Right atrium auricular region (tissue), 2 donors: ENCODE results near the gene SIPA1L3. TPM values are rescaled to one million over a fixed set of nuclear protein-coding genes. Genes with fewer than 3 reads are reported as not detected.

Source experiments
- DNase-seq: peaks from one replicate; pipeline ENCODE4 v3.0.0-alpha.2; 2019; ENCODE audit warnings: low spot score
- H3K27ac ChIP-seq, 2 donors: fragments of 200-600 bp; sonication (generic); 1 replicate in 1 of 2; 2 replicates in 1 of 2; pipeline ENCODE4 v1.5.1; 2016 to 2019
- H3K27me3 ChIP-seq, 2 donors: fragments of 200-600 bp; sonication (generic); one replicate each; pipeline versions ENCODE4 v1.5.1 to v1.6.0; 2017 to 2019
- H3K36me3 ChIP-seq: fragments of 200-600 bp; sonication (generic); one replicate; pipeline ENCODE4 v1.5.1; 2016
- H3K4me1 ChIP-seq, 2 donors: fragments of 200-600 bp; sonication (generic); one replicate each; pipeline versions ENCODE4 v1.5.1 to v1.6.0; 2017 to 2019
- H3K4me3 ChIP-seq, 2 donors: fragments of 200-600 bp; sonication (generic); 1 replicate in 1 of 2; 2 replicates in 1 of 2; pipeline ENCODE4 v1.5.1; 2017 to 2019; ENCODE audit warnings: mild to moderate bottlenecking in 1 of 2, moderate library complexity in 1 of 2
- H3K9me3 ChIP-seq, 2 donors: fragments of 200-600 bp; sonication (generic); one replicate each; pipeline ENCODE4 v1.5.1; 2019
- CTCF ChIP-seq, 2 donors: fragments of 200-600 bp; sonication (generic); IDR thresholded peaks; one replicate each; pipeline ENCODE4 v1.5.1; 2019; ENCODE audit warnings: antibody characterized with exemption in 2 of 2
- total RNA-seq, 2 donors: library from RNA; depleted of rRNA; stranded (reverse); fragments of >200 nt; gene quantifications; one replicate each; pipeline ENCODE4 v1.1.0, GENCODE V29; 2016

The SIPA1L3 gene
- total RNA-seq, 2 donors from 2014 or later, result 10.7 to 19.6 TPM

DNA sequence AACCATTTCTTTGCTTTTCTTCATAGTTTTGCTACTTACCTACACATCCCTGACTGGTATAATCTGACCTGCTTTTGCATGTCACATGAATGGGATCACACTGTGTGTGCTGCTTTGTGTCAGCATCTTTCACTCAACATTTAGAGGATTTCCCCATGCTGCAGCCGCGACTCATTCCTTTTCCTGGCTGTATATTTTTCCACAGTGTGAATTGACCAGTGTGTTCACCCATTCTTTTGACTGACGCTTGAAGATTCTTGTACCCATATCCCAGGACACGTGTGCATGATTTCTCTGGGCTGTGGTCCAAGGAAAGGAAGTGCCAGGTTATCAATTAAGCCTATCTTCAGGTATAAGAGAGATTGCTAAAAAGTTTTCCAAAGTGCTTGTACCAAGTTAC, 198.6 kb downstream of the SIPA1L3 start:
- Histone ChIP-seq H3K27me3 (no peaks in the 10 kb centered on the region), H3K36me3 (peaks cover 31% of the 10 kb centered on the region), H3K4me3 (no peak overlapping the region), H3K27ac (no peak overlapping the region), H3K9me3 (no peaks in the 10 kb centered on the region), H3K4me1 (no peaks in the 10 kb centered on the region)
- no peak for DNase-seq
- no peak for TF ChIP-seq CTCF (IDR thresholded peaks at IDR 0.05)

- TF ChIP-seq CTCF (IDR thresholded peaks at IDR 0.05), result no peak
- Histone ChIP-seq H3K36me3 (peaks cover 28% of the 10 kb centered on the region), H3K9me3 (no peaks in the 10 kb centered on the region), H3K27ac (no peak overlapping the region), H3K4me1 (no peaks in the 10 kb centered on the region), H3K27me3 (no peaks in the 10 kb centered on the region), H3K4me3 (no peak overlapping the region)
- DNase-seq, result no peak
These were observed 200.1 kb downstream of the SIPA1L3 start for GRCh38 chr19:38107129-38107528.

GRCh38 chr19:38111898-38112297, 204.9 kb downstream of the SIPA1L3 start:
- Histone ChIP-seq H3K9me3 (no peaks in the 10 kb centered on the region), H3K36me3 (peaks cover 29% of the 10 kb centered on the region)

GRCh38 chr19:38114651-38115050, 207.6 kb downstream of the SIPA1L3 start:
- Histone ChIP-seq H3K27ac (no peak overlapping the region), H3K9me3 (no peaks in the 10 kb centered on the region), H3K27me3 (no peaks in the 10 kb centered on the region), H3K4me3 (no peak overlapping the region), H3K4me1 (no peaks in the 10 kb centered on the region), H3K36me3 (peaks cover 21% of the 10 kb centered on the region)
- DNase-seq, result no peak
- TF ChIP-seq CTCF (IDR thresholded peaks at IDR 0.05), result no peak

More at GRCh38 chr19:38111898-38112297, 204.9 kb downstream of the SIPA1L3 start:
- no peaks in the 10 kb centered on the region for H3K27me3 ChIP-seq
- H3K27ac ChIP-seq, result no peak overlapping the region
- DNase-seq, result no peak
- no peak overlapping the region for H3K4me3 ChIP-seq
- no peak for TF ChIP-seq CTCF (IDR thresholded peaks at IDR 0.05)
- no peaks in the 10 kb centered on the region for H3K4me1 ChIP-seq

DNA sequence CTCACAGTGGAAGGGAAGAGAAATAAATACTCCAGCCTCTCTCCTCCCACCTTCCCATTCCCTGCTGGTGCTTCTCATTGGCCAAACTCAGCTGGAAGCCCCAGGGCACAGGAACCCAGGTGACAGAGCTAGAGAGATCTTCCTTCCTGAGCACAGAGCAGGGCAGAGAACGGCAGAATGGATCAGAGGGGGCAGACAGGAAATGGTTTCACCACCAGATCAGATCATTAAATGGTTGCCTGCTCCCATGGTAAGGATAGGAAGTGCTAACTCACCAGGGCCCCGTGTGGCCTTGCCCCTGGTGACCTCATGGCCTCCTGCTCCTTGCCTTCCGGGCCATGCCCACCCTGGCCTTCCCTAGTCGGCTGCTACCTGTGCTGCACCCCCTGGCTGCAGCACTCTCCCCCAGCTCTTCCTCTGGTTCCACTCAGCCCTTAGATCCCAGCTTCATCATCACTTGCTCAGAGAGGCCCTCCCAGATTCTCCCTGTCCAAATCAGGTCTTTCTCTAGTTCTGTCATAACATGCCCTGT, 208.3 kb downstream of the SIPA1L3 start:
- Histone ChIP-seq H3K4me1 (no peaks in the 10 kb centered on the region), H3K4me3 (no peak overlapping the region), H3K36me3 (peaks cover 28% of the 10 kb centered on the region), H3K27ac (no peak overlapping the region), H3K27me3 (no peaks in the 10 kb centered on the region), H3K9me3 (peaks cover 0 to 4% of the 10 kb centered on the region in 2 donors)
- no peak for TF ChIP-seq CTCF (IDR thresholded peaks at IDR 0.05)
- no peak for DNase-seq

GRCh38 chr19:38118176-38118575, 211.2 kb downstream of the SIPA1L3 start:
- H3K27ac ChIP-seq, result no peak overlapping the region
- DNase-seq, result no peak
- H3K9me3 ChIP-seq, result peaks cover 0 to 6% of the 10 kb centered on the region in 2 donors
- no peaks in the 10 kb centered on the region for H3K27me3 ChIP-seq
- H3K36me3 ChIP-seq, result peaks cover 19% of the 10 kb centered on the region
- no peak for TF ChIP-seq CTCF (IDR thresholded peaks at IDR 0.05)
- H3K4me3 ChIP-seq, result no peak overlapping the region
- H3K4me1 ChIP-seq, result no peaks in the 10 kb centered on the region
